Ectodermal cell (in vitro differentiated cells): ENCODE data around the gene AP2A2.

Experiments
- H3K27ac ChIP-seq: 2 replicates; pipeline ENCODE4 v1.7.0; 2013; ENCODE audit warnings: mild to moderate bottlenecking, low read depth, low read length; ENCODE audit not compliant: insufficient read depth, poor library complexity, severe bottlenecking
- H3K27me3 ChIP-seq: 2 replicates; pipeline ENCODE4 v1.7.0; 2013; ENCODE audit warnings: mild to moderate bottlenecking, low read length; ENCODE audit not compliant: insufficient read depth, control insufficient read depth, poor library complexity, severe bottlenecking
- H3K36me3 ChIP-seq: one replicate; pipeline ENCODE4 v1.7.0; 2013; ENCODE audit warnings: low read length; ENCODE audit not compliant: control insufficient read depth, insufficient read depth
- H3K4me1 ChIP-seq: one replicate; pipeline ENCODE4 v1.7.0; 2013; ENCODE audit warnings: low read length; ENCODE audit not compliant: control insufficient read depth, insufficient read depth
- H3K4me3 ChIP-seq: 2 replicates; pipeline ENCODE4 v1.7.0; 2013; ENCODE audit warnings: low read depth, low read length, control low read depth; ENCODE audit not compliant: insufficient read depth
- H3K9me3 ChIP-seq: 2 replicates; pipeline ENCODE4 v1.7.0; 2013; ENCODE audit warnings: mild to moderate bottlenecking, low read length, moderate library complexity; ENCODE audit not compliant: control insufficient read depth
- WGBS, 2 experiments: methylation state at CpG; one replicate each; pipeline ENCODE4 v1.1.7; 2013; ENCODE audit warnings: missing lambda C conversion rate in 2 of 2; 5-methylcytosine and 5-hydroxymethylcytosine counted together

The AP2A2 gene

GRCh38 chr11:1048375-1049070, 122.9 kb downstream of the AP2A2 start:
- 88 to 89% methylated on average over 25 of the region's 25 CpGs for WGBS, 2 experiments
- Histone ChIP-seq H3K4me3 (no peak overlapping the region), H3K4me1 (no peaks in the 10 kb centered on the region), H3K27me3 (no peaks in the 10 kb centered on the region), H3K27ac (no peak overlapping the region), H3K36me3 (no peaks in the 10 kb centered on the region), H3K9me3 (no peaks in the 10 kb centered on the region)

- WGBS, 2 experiments: 91 to 92% methylated on average over 6 of the region's 6 CpGs
- H3K9me3 ChIP-seq: no peaks in the 10 kb centered on the region
- H3K27ac ChIP-seq: no peak overlapping the region
- H3K27me3 ChIP-seq: no peaks in the 10 kb centered on the region
- no peaks in the 10 kb centered on the region for H3K36me3 ChIP-seq
- no peaks in the 10 kb centered on the region for H3K4me1 ChIP-seq
- H3K4me3 ChIP-seq: no peak overlapping the region
These were observed 123.4 kb downstream of the AP2A2 start for GRCh38 chr11:1049071-1049405.

GRCh38 chr11:1049431-1049891, 123.8 kb downstream of the AP2A2 start:
- Histone ChIP-seq H3K9me3 (no peaks in the 10 kb centered on the region), H3K27me3 (no peaks in the 10 kb centered on the region), H3K4me3 (no peak overlapping the region), H3K27ac (no peak overlapping the region), H3K4me1 (peaks cover 2% of the 10 kb centered on the region), H3K36me3 (no peaks in the 10 kb centered on the region)
- 93 to 94% methylated on average over 13 of the region's 13 CpGs for WGBS, 2 experiments

GRCh38 chr11:1049911-1050580, 124.4 kb downstream of the AP2A2 start:
- no peaks in the 10 kb centered on the region for H3K27me3 ChIP-seq
- H3K4me1 ChIP-seq: peaks cover 2% of the 10 kb centered on the region
- 90 to 92% methylated on average over 18 of the region's 18 CpGs for WGBS, 2 experiments
- no peaks in the 10 kb centered on the region for H3K36me3 ChIP-seq
- no peak overlapping the region for H3K27ac ChIP-seq
- no peaks in the 10 kb centered on the region for H3K9me3 ChIP-seq
- H3K4me3 ChIP-seq: no peak overlapping the region

- 70 to 71% methylated on average over 39 of the region's 39 CpGs for WGBS, 2 experiments
- no peaks in the 10 kb centered on the region for H3K9me3 ChIP-seq
- no peaks in the 10 kb centered on the region for H3K27me3 ChIP-seq
- no peak overlapping the region for H3K4me3 ChIP-seq
- no peak overlapping the region for H3K27ac ChIP-seq
- H3K4me1 ChIP-seq: peaks cover 2% of the 10 kb centered on the region
- H3K36me3 ChIP-seq: no peaks in the 10 kb centered on the region
These were observed 125.1 kb downstream of the AP2A2 start for GRCh38 chr11:1050581-1051355.

- Histone ChIP-seq H3K36me3 (no peaks in the 10 kb centered on the region), H3K9me3 (no peaks in the 10 kb centered on the region), H3K4me3 (no peak overlapping the region), H3K4me1 (peaks cover 2% of the 10 kb centered on the region), H3K27ac (no peak overlapping the region), H3K27me3 (no peaks in the 10 kb centered on the region)
- 79% methylated on average over 15 of the region's 15 CpGs for WGBS, 2 experiments
These were observed 125.9 kb downstream of the AP2A2 start for GRCh38 chr11:1051356-1052132.

GRCh38 chr11:1052133-1053011, 126.7 kb downstream of the AP2A2 start:
- 91 to 93% methylated on average over 25 of the region's 25 CpGs for WGBS, 2 experiments
- Histone ChIP-seq H3K36me3 (no peaks in the 10 kb centered on the region), H3K4me1 (peaks cover 2% of the 10 kb centered on the region), H3K27me3 (no peaks in the 10 kb centered on the region), H3K27ac (no peak overlapping the region), H3K4me3 (no peak overlapping the region), H3K9me3 (no peaks in the 10 kb centered on the region)

GRCh38 chr11:1053121-1053901, 127.6 kb downstream of the AP2A2 start:
- no peak overlapping the region for H3K27ac ChIP-seq
- H3K36me3 ChIP-seq: no peaks in the 10 kb centered on the region
- H3K4me1 ChIP-seq: peaks cover 2% of the 10 kb centered on the region
- no peak overlapping the region for H3K4me3 ChIP-seq
- 86 to 87% methylated on average over 25 of the region's 25 CpGs for WGBS, 2 experiments
- no peaks in the 10 kb centered on the region for H3K9me3 ChIP-seq
- H3K27me3 ChIP-seq: no peaks in the 10 kb centered on the region
